DND-41 (cell line): ENCODE results near the gene ZSWIM6.

Experiments
- EZH2 ChIP-seq: IDR thresholded peaks from 3 replicates; pipeline ENCODE4 v1.6.1; 2012; ENCODE audit warnings: borderline replicate concordance, low read depth, mild to moderate bottlenecking, moderate library complexity, low read length, inconsistent platforms; ENCODE audit not compliant: severe bottlenecking
- TF ChIP-seq, protein P1 (sequence below): IDR thresholded peaks from 2 replicates; pipeline ENCODE4 v1.5.1; 2012; ENCODE audit warnings: borderline replicate concordance, low read length, moderate library complexity, mild to moderate bottlenecking; ENCODE audit not compliant: poor library complexity, severe bottlenecking; ENCODE audit errors: extremely low read depth

DNA sequence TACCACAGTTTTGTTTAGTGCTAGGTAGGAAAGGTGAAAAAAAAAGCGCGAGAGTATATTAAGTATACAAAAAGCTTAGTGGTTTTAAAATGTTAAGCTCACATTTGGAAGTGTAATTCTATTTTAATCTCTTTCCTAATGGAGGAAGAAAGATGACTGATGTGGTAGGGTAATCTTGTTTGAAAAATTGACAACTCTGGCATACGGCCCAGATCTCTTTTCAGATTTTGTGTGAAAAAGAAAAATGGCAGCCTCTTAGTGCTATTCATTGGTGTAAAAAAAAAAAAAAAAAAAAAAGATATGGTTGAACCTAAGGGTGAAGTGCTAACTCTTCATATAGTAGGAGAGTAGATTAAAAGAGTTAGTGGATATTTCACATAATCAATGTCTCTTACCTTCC, 108.0 kb downstream of the ZSWIM6 start:
- TF ChIP-seq, protein P1, sequence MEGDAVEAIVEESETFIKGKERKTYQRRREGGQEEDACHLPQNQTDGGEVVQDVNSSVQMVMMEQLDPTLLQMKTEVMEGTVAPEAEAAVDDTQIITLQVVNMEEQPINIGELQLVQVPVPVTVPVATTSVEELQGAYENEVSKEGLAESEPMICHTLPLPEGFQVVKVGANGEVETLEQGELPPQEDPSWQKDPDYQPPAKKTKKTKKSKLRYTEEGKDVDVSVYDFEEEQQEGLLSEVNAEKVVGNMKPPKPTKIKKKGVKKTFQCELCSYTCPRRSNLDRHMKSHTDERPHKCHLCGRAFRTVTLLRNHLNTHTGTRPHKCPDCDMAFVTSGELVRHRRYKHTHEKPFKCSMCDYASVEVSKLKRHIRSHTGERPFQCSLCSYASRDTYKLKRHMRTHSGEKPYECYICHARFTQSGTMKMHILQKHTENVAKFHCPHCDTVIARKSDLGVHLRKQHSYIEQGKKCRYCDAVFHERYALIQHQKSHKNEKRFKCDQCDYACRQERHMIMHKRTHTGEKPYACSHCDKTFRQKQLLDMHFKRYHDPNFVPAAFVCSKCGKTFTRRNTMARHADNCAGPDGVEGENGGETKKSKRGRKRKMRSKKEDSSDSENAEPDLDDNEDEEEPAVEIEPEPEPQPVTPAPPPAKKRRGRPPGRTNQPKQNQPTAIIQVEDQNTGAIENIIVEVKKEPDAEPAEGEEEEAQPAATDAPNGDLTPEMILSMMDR: no peak
- no peak for TF ChIP-seq EZH2
